ENCODE results near the gene SV2B.

DNA sequence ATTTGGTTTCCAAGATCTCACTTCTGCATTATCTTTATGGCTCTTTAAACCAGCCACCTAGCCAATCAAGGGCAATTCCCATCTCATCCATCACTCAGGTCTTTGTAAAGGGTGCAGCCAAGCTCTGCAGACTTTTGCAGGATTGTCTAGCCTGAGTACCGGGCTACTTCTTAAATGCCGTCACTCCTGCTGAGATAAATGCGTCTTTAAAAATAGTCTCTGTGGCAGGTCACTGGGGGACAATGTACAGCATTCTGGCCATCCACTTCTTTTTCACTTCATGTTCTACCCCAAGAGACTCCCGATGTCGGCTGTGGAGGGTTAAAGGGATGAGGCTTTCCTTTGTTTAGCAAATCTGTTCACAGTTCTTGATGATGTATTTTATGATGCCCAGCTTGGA is 194.7 kb downstream of the SV2B start:
- TF ChIP-seq EZH2 (IDR thresholded peaks at IDR 0.05; ENCODE audit: borderline replicate concordance, insufficient read depth, low read depth, low read length, poor library complexity, severe bottlenecking) (no peak), CTCF (IDR thresholded peaks at IDR 0.05) (no peak)

Measured in B cell (primary cell).